PC-9 (cell line): ENCODE results near the gene CDC16. TPM values are rescaled to one million over a fixed set of nuclear protein-coding genes. Genes with fewer than 3 reads are reported as not detected.

ENCODE experiments used
- Bru-seq: library from RNA; stranded (reverse); fragments of 400-500 nt; gene quantifications from one replicate; lab custom pipeline; 2021; lab: Mats Ljungman, UMichigan
- BruChase-seq, 2 experiments: library from RNA; stranded (reverse); fragments of 400-500 nt; gene quantifications; one replicate each; lab custom pipeline; 2021; lab: Mats Ljungman, UMichigan
- BruUV-seq: library from RNA; stranded (reverse); fragments of 400-500 nt; replicated peaks from 2 replicates; lab custom pipeline; 2021; lab: Mats Ljungman, UMichigan
- CTCF ChIA-PET: fragments of 300-600 bp; sonication (Branson Sonifier 250); formaldehyde crosslinking; loops from one replicate; lab custom pipeline; 2022; ENCODE audit warnings: antibody characterized with exemption; lab: Charles Lee
- POLR2A ChIA-PET: fragments of 300-600 bp; sonication (Branson Sonifier 250); formaldehyde crosslinking; loops from one replicate; lab custom pipeline; 2022; ENCODE audit warnings: antibody characterized with exemption; ENCODE audit not compliant: unreplicated experiment; lab: Charles Lee
- DNase-seq, 2 experiments: peaks; one replicate each; pipeline versions ENCODE4 v3.0.0 to v3.0.0-alpha.2; 2015 to 2022; ENCODE audit warnings: mixed read lengths in 1 of 2
- H2AFZ ChIP-seq: fragments of 200-600 bp; sonication (generic); 2 replicates; pipeline ENCODE4 v1.8.1; 2017; ENCODE audit warnings: antibody characterized with exemption
- H3F3A ChIP-seq: fragments of 200-600 bp; sonication (generic); 2 replicates; pipeline ENCODE4 v1.8.1; 2017; ENCODE audit warnings: antibody characterized with exemption, mild to moderate bottlenecking, low read depth; ENCODE audit not compliant: insufficient read depth
- H3K27ac ChIP-seq: fragments of 200-600 bp; sonication (generic); 2 replicates; pipeline ENCODE4 v1.6.1; 2016; ENCODE audit warnings: mixed run types
- H3K27me3 ChIP-seq: fragments of 200-600 bp; sonication (generic); 2 replicates; pipeline ENCODE4 v1.6.1; 2016; ENCODE audit warnings: low read depth, mixed run types; ENCODE audit not compliant: insufficient read depth
- H3K36me3 ChIP-seq: fragments of 200-600 bp; sonication (generic); 2 replicates; pipeline ENCODE4 v1.6.1; 2016; ENCODE audit warnings: low read depth, mixed run types
- H3K4me1 ChIP-seq: fragments of 200-600 bp; sonication (generic); replicated peaks from 2 replicates; pipeline ENCODE4 v1.6.1; 2016; ENCODE audit warnings: mixed run types; ENCODE audit not compliant: insufficient read depth
- H3K4me2 ChIP-seq: fragments of 200-600 bp; sonication (generic); 2 replicates; pipeline ENCODE4 v1.6.1; 2017; ENCODE audit warnings: mixed run types
- H3K4me3 ChIP-seq: fragments of 200-600 bp; sonication (generic); 2 replicates; pipeline ENCODE4 v1.6.1; 2016; ENCODE audit warnings: mixed run types
- H3K79me2 ChIP-seq: fragments of 200-600 bp; sonication (generic); 2 replicates; pipeline ENCODE4 v1.6.1; 2017; ENCODE audit warnings: low read depth, mixed run types
- H3K9me2 ChIP-seq: fragments of 200-600 bp; sonication (generic); 2 replicates; pipeline ENCODE4 v1.8.1; 2017; ENCODE audit warnings: mild to moderate bottlenecking; ENCODE audit not compliant: insufficient read depth
- H3K9me3 ChIP-seq: fragments of 200-600 bp; sonication (generic); 2 replicates; pipeline ENCODE4 v1.8.1; 2016; ENCODE audit warnings: low read depth; ENCODE audit not compliant: insufficient read depth
- H4K20me1 ChIP-seq: fragments of 200-600 bp; sonication (generic); 2 replicates; pipeline ENCODE4 v1.8.1; 2017; ENCODE audit not compliant: insufficient read depth
- CTCF ChIP-seq: fragments of 200-600 bp; sonication (generic); conservative IDR thresholded peaks from 2 replicates; pipeline ENCODE4 v1.6.1; 2017; ENCODE audit warnings: mixed run types, antibody characterized with exemption, mild to moderate bottlenecking, moderate library complexity
- EZH2 ChIP-seq: fragments of 200-600 bp; sonication (generic); IDR thresholded peaks from 2 replicates; pipeline ENCODE4 v1.8.0; 2017; ENCODE audit warnings: antibody characterized with exemption, low read depth
- intact Hi-C: fragments of 100-400 bp; cut with micrococcal nuclease; formaldehyde crosslinking; loops from one replicate; pipeline ENCODE4 v1.10.0; 2022; ENCODE audit not compliant: unreplicated experiment
- long read RNA-seq: library from polyadenylated mRNA; stranded (forward); transcript quantifications from one replicate; pipeline ENCODE4 v2.0.0, GENCODE V29; 2022
- total RNA-seq: library from RNA; stranded (reverse); gene quantifications from 2 replicates; pipeline ENCODE4 v1.2.3, GENCODE V29; 2021

Gene CDC16
- 45.7 and 56.8 TPM in 2 replicates for total RNA-seq
- Bru-seq, nascent RNA: percentile 85 among the genes with signal in this experiment
- percentile 88 among the genes with signal in this experiment for BruChase-seq, experiment 1, labeled RNA remaining after a 2-hour chase
- BruChase-seq, experiment 2, labeled RNA remaining after a 6-hour chase: percentile 76 among the genes with signal in this experiment
- long read RNA-seq, transcript CDC16-203 (18 exons, 2,203 nt): major isoform, 13 of 45 reads
- long read RNA-seq, transcript CDC16-204 (19 exons, 2,211 nt): minor isoform, 12 of 45 reads
- long read RNA-seq, partial matches to known transcripts: 7 of 45 reads
- long read RNA-seq, other reads (novel, unspliced or antisense): 12 of 45 reads

GRCh38 chr13:114234645-114235421 lies at the start of gene CDC16:
Gene CDC16 (plus strand): TSS chr13:114234897. CDS start chr13:114235085, 188 bp downstream.
- intact Hi-C loops: loop anchor here (1.0 to 2.0 kb wide), 2 partner anchors 46 to 284 kb away; partner anchors contain the start of gene UPF3A
- TF ChIP-seq CTCF: no peak
- no peak for TF ChIP-seq EZH2
- Histone ChIP-seq H3K4me3 (peak within 1 kb of the TSS; percentile 89), H3K27me3 (0 out of 2 replicates have a peak, but pooled peaks cover 3% of the 10 kb centered on the region), H4K20me1 (peaks cover 4% of the 10 kb centered on the region), H2AFZ (peak within 1 kb of the TSS; percentile 98), H3K9me2 (no peaks in the 10 kb centered on the region), H3K36me3 (peaks cover 19% of the 10 kb centered on the region), H3K27ac (peak within 1 kb of the TSS; percentile 61), H3F3A (0 out of 2 replicates have a peak, but pooled peaks cover 3% of the 10 kb centered on the region), H3K4me2 (peak within 1 kb of the TSS; percentile 97), H3K79me2 (peaks cover 30% of the 10 kb centered on the region), H3K4me1 (peaks cover 18% of the 10 kb centered on the region), H3K9me3 (no peaks in the 10 kb centered on the region)
- CTCF ChIA-PET: no interaction called here
- POLR2A ChIA-PET: no interaction called here
- BruUV-seq: no TSS peak
- DNase-seq: peak; percentile 84 to 87

- Histone ChIP-seq H3K4me2 (no peak overlapping the region), H4K20me1 (no peaks in the 10 kb centered on the region), H3K36me3 (no peaks in the 10 kb centered on the region), H3K4me1 (no peaks in the 10 kb centered on the region), H3K9me3 (0 out of 2 replicates have a peak, but pooled peaks cover 4% of the 10 kb centered on the region), H3K27me3 (no peaks in the 10 kb centered on the region), H3K27ac (no peak overlapping the region), H3K79me2 (no peaks in the 10 kb centered on the region), H2AFZ (no peak overlapping the region), H3F3A (no peaks in the 10 kb centered on the region), H3K4me3 (no peak overlapping the region), H3K9me2 (no peaks in the 10 kb centered on the region)
- ChIA-PET CTCF (no interaction called here), POLR2A (no interaction called here)
- no peak for DNase-seq
- no peak for TF ChIP-seq EZH2
- TF ChIP-seq CTCF: no peak
- no TSS peak for BruUV-seq
- intact Hi-C loops: no loop called here
Observed at GRCh38 chr13:114185182-114185971, 49.3 kb upstream of the CDC16 start.

GRCh38 chr13:114194853-114195252 lies 39.8 kb upstream of the CDC16 start:
- Histone ChIP-seq H3K4me2 (no peak overlapping the region), H2AFZ (no peak overlapping the region), H4K20me1 (no peaks in the 10 kb centered on the region), H3K27me3 (no peaks in the 10 kb centered on the region), H3F3A (no peaks in the 10 kb centered on the region), H3K9me2 (no peaks in the 10 kb centered on the region), H3K9me3 (no peaks in the 10 kb centered on the region), H3K36me3 (no peaks in the 10 kb centered on the region), H3K4me3 (no peak overlapping the region), H3K27ac (no peak overlapping the region), H3K79me2 (no peaks in the 10 kb centered on the region), H3K4me1 (no peaks in the 10 kb centered on the region)
- no TSS peak for BruUV-seq
- intact Hi-C loops: no loop called here
- TF ChIP-seq EZH2 (no peak), CTCF (no peak)
- DNase-seq: no peak
- ChIA-PET CTCF (no interaction called here), POLR2A (no interaction called here)
